ENCODE results near the gene COQ4. TPM values are rescaled to one million over a fixed set of nuclear protein-coding genes. Genes with fewer than 3 reads are reported as not detected.

Gene COQ4
- total RNA-seq, 3 donors from 2014 or later, result 30.2 to 59.7 (median 46.2) TPM

DNA sequence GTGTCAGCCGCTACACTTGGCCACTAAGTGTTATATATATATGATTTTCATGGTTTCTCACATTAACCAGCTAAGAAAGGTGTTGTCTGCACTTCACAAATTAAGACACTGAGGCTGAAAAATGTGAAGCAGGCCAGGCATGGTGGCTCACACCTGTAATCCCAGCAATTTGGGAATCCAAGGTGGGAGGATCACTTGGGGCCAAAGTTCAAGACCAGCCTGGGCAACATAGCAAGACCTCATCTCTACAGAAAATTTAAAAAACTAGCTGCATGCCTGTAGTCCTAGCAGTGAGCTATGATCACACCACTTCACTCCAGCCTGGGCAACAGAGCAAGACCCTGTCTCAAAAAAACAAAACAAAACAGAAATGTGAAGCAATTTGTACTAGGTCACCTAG is 1.8 kb downstream of the COQ4 start:
- DNase-seq (ENCODE audit: low spot score in 2 of 2), result no peak
- H3K36me3 ChIP-seq, result no peaks in the 10 kb centered on the region
- intact Hi-C loops (cut with DNase I; ENCODE audit: low total_unique reads), result no loop called here
- H3K27me3 ChIP-seq, result no peaks in the 10 kb centered on the region
- H3K4me3 ChIP-seq, result no peak overlapping the region
- TF ChIP-seq POLR2AphosphoS5 (IDR thresholded peaks at IDR 0.05) (no peak), POLR2A (IDR thresholded peaks at IDR 0.05) (no peak)
- TF ChIP-seq, protein P1, sequence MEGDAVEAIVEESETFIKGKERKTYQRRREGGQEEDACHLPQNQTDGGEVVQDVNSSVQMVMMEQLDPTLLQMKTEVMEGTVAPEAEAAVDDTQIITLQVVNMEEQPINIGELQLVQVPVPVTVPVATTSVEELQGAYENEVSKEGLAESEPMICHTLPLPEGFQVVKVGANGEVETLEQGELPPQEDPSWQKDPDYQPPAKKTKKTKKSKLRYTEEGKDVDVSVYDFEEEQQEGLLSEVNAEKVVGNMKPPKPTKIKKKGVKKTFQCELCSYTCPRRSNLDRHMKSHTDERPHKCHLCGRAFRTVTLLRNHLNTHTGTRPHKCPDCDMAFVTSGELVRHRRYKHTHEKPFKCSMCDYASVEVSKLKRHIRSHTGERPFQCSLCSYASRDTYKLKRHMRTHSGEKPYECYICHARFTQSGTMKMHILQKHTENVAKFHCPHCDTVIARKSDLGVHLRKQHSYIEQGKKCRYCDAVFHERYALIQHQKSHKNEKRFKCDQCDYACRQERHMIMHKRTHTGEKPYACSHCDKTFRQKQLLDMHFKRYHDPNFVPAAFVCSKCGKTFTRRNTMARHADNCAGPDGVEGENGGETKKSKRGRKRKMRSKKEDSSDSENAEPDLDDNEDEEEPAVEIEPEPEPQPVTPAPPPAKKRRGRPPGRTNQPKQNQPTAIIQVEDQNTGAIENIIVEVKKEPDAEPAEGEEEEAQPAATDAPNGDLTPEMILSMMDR (IDR thresholded peaks at IDR 0.05), result no peak
- H3K27ac ChIP-seq, result no peak overlapping the region
- peaks cover 3 to 20% of the 10 kb centered on the region in 2 donors for H3K4me1 ChIP-seq
- no peaks in the 10 kb centered on the region for H3K9me3 ChIP-seq

DNA sequence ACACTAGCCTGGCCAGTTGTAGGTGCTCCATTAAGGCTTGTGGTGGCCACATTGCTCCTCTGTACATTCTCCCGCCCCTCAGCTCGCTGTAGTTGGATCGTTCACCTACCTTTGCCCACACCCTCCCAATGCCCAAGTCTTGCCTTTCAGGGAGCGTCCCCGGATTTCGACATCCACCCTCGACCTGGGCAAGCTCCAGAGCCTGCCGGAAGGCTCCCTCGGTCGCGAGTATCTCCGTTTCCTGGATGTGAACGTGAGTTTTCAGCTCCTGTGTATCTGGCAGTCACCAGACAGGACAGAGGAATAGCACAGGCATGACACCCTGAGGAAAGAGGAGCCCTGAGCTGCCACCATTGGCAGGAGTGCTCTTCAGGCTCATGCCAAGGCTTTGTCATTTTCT is 3.0 kb downstream of the COQ4 start:
- no peak overlapping the region for H3K4me3 ChIP-seq
- intact Hi-C loops (cut with DNase I; ENCODE audit: low total_unique reads), result no loop called here
- peaks cover 3 to 20% of the 10 kb centered on the region in 2 donors for H3K4me1 ChIP-seq
- H3K27me3 ChIP-seq, result no peaks in the 10 kb centered on the region
- no peaks in the 10 kb centered on the region for H3K36me3 ChIP-seq
- H3K27ac ChIP-seq, result no peak overlapping the region
- H3K9me3 ChIP-seq, result no peaks in the 10 kb centered on the region
- DNase-seq (ENCODE audit: low spot score in 2 of 2), result no peak
- TF ChIP-seq, protein P1 (IDR thresholded peaks at IDR 0.05), result no peak
- no peak for TF ChIP-seq POLR2A (IDR thresholded peaks at IDR 0.05)
- no peak for TF ChIP-seq POLR2AphosphoS5 (IDR thresholded peaks at IDR 0.05)

DNA sequence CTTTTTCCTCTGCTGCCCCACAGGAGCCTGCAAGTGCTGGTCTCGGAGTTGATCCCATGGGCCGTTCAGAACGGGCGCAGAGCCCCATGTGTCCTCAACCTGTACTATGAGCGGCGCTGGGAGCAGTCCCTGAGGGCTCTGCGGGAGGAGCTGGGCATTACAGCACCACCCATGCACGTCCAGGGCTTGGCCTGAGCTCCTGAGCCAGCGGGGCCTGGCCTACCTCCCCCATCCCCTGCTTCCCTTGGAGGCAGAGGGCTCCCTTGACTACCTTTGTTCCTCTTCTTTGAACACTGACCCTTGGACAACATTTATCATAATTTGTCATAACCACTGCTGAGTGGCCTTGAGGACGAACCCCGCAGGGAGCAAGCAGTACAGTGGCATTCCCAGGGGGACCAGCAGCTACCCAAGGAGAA is 10.8 kb downstream of the COQ4 start:
- Histone ChIP-seq H3K4me3 (no peak overlapping the region), H3K4me1 (no peaks in the 10 kb centered on the region), H3K27ac (no peak overlapping the region), H3K9me3 (no peaks in the 10 kb centered on the region), H3K36me3 (no peaks in the 10 kb centered on the region), H3K27me3 (no peaks in the 10 kb centered on the region)
- DNase-seq (ENCODE audit: low spot score in 2 of 2), result no peak
- TF ChIP-seq POLR2AphosphoS5 (IDR thresholded peaks at IDR 0.05) (no peak), POLR2A (IDR thresholded peaks at IDR 0.05) (no peak)
- TF ChIP-seq, protein P1 (IDR thresholded peaks at IDR 0.05), result no peak
- intact Hi-C loops (cut with DNase I; ENCODE audit: low total_unique reads), result no loop called here

DNA sequence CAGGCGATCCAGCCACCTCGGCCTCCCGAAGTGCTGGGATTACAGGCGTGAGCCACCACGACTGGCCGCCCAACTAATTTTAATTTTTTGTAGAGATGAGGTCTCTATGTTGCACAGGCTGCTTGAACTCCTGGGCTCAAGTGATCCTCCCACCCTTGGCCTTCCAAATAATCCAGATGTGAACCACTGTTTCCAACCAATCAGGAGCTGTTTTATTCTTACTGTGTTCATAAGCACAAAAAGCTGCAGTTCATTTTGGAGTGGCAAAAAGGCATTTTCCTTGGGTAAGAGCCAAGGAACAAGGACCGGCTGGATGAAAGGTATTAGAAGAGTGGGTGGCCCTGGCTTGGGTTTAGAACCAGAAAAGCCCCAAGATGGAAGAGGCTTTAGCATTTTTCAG is 12.5 kb downstream of the COQ4 start:
- Histone ChIP-seq H3K4me1 (no peaks in the 10 kb centered on the region), H3K27me3 (no peaks in the 10 kb centered on the region), H3K9me3 (no peaks in the 10 kb centered on the region), H3K27ac (no peak overlapping the region), H3K36me3 (no peaks in the 10 kb centered on the region), H3K4me3 (no peak overlapping the region)
- DNase-seq (ENCODE audit: low spot score in 2 of 2), result no peak
- TF ChIP-seq, protein P1 (IDR thresholded peaks at IDR 0.05), result no peak
- TF ChIP-seq POLR2A (IDR thresholded peaks at IDR 0.05), result no peak
- no peak for TF ChIP-seq POLR2AphosphoS5 (IDR thresholded peaks at IDR 0.05)
- intact Hi-C loops (cut with DNase I; ENCODE audit: low total_unique reads), result no loop called here

DNA sequence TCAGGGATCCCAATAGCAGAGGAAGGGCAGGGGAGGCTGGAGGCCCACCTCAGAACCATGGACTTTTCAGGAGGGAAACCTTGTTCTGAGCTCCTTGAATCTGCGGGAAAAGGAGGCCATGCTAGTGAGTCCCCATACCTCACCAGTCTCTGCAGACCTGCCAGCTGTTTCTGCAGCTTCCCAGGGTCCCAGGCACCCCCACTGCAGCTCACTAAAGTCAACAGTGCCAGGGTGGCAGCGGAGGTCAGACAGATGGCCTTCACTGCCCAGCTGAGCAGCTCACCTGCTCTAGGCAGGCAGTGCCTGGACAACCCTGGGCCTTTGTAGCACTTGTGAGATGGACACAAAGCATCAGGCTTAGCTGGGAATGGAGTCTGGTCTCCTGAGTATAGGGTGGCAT is 13.3 kb downstream of the COQ4 start:
- Histone ChIP-seq H3K4me3 (no peak overlapping the region), H3K9me3 (no peaks in the 10 kb centered on the region), H3K27ac (no peak overlapping the region), H3K36me3 (no peaks in the 10 kb centered on the region), H3K4me1 (no peaks in the 10 kb centered on the region), H3K27me3 (no peaks in the 10 kb centered on the region)
- no peak for DNase-seq (ENCODE audit: low spot score in 2 of 2)
- intact Hi-C loops (cut with DNase I; ENCODE audit: low total_unique reads), result no loop called here
- TF ChIP-seq POLR2A (IDR thresholded peaks at IDR 0.05) (no peak), POLR2AphosphoS5 (IDR thresholded peaks at IDR 0.05) (no peak)
- TF ChIP-seq, protein P1 (IDR thresholded peaks at IDR 0.05), result no peak
